HT1080 (cell line): ENCODE results near the gene PALD1. TPM values are rescaled to one million over a fixed set of nuclear protein-coding genes. Genes with fewer than 3 reads are reported as not detected.
"Not testable (repeated sequence)": the region's sequence is repeated elsewhere in the genome, so short reads cannot be mapped to it uniquely, and the experiment has no call there.

Experiments used
- DNase-seq: peaks from one replicate; pipeline ENCODE4 v3.0.0-alpha.2; 2015; ENCODE audit warnings: low read depth
- total RNA-seq: library from RNA; depleted of rRNA; stranded (reverse); fragments of >200 nt; shearing (Covaris generic); gene quantifications from 2 replicates; pipeline ENCODE4 v1.2.3, GENCODE V29; 2014; rRNA removed

Gene PALD1
- total RNA-seq, 1 experiment from 2014 or later: 1.8 TPM

DNA sequence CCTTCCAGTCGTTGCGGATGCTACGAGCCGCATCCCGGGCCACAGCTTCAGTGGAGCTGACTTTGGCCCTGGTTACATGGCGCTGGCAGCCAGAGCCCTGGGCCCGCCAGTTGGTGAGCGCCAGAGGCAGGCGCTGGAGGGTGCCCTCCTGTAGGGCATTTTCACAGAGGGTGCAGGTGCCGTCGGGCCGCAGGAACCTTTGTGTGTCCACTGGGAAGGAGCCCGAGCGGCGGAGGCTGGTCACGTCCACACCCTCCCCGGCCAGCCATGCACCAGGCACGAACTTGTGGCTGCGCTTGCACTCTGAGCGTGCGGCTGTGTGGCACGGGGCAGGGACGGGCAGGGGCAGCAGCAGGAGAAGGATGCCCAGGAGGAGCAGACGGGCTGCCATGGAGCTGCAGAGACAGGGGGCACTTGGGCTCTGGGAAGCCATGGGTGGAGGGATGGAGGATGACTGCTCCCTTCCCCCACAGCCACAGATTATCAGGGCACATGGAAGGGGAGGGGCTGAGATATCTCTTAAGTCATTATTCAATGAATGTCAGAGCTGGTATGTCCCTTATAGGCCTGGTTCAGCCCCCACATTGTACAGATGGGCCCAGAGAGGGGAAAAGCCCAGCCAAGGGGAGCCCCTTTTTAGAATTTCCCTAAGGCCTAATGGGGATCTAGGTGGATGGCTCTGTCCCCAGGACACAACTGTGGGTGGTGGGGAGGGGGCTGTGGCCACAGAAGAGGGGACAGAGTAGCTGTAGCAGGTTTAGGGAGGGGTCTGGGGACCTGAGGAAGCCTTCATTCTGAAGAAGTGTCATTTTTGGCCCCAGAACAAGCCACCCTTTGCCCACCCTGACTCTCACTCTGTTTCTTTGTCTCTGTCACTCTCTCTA lies 122.2 kb downstream of the PALD1 start:
- DNase-seq: no peak

DNA sequence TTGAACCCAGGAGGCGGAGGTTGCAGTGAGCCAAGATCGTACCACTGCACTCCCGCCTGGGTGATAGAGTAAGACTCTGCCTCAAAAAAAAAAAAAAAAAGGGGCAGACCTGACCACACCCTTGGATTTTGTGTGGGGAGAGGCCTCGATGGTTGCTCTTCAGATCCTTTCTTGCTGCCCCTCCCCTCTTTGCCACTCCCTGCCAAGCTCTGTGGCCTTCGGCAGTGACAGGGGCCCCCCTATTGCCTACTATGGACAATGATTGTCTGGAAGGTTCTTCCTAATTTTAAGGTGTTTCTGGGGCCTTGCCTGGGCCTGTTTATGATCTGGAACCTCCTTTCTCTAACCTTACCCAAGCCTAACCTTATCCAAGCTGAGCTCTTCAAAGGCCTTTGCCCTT lies 123.2 kb downstream of the PALD1 start:
- DNase-seq: no peak

DNA sequence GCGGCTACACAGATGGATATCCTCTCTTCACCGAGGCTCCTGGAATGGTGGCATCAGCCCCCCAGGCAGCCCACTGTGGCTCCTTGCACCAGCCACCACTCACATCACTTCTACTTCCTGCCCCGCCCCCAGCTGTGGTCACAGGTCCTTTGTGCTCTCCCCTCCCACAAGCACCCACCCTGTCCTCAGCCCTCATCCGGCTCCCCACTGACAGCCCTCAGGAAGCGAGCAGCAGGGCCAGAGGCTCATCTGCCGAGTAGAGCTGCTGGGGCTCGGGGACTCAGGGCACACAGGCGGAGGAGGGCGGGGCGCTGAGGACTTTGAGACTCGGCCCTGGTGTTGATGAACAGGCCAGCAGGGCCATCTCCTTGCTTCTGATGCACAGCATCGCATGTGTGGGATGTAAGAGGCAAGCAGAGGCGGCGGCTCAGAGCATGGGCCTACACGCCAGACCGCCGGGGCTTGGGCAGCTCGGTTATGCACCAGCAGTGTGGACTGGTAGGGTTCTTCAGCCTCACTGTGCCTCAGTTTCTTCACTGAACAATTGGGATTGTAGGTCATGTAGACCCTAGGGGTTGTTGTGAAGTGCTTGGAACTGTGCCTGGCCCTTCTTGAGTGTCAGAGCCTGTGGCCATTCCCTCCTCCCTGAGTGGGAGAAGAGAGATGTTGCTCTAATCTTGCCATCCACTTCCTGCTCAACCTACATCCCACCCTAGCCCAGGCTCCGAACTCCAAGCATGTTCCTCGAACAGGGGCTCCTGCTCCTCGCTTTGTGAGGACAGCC lies 124.3 kb downstream of the PALD1 start, which contains the start of gene PRF1:
Gene PRF1, minus strand, starts transcription at position 77 of the 784 bp plus-strand sequence. CDS start 1,839 bp downstream, outside the sequence.
- no peak for DNase-seq

DNA sequence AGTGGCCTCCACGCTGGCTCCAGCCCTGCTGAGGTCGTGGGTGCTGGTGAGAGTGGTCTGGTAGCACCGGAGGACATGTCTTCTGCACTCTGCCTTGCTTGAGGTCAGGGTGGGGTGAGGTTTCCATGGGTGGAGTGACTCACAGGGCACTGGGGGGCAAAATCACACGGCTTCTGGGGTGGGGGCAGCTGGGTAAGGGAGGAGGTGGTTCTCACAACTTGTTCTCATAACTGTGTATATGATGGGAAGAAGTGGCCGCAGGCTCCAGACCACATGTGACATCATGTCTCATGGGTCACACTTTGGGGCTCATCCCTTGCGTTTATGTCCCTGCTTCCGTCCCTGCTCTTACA lies 124.9 kb downstream of the PALD1 start:
- DNase-seq: no peak

DNA sequence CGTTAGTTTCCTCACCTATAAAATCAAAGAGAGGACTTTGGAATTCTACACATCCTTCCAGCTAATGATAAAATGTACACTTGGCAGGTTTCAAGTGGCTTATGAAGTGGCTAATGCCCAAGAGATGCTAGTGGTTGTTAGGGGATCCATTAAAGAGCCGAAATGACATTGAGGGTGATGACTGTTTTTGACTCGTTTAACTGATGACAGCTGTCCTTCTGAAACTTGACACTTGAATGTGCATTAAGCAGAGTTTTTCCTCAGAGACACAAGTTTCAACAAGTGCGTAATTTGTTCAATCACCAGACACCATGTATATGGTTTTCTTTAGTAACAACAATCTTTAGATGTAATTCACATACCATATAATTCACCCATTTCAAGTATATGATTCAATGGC lies 125.5 kb downstream of the PALD1 start:
- DNase-seq: no peak

DNA sequence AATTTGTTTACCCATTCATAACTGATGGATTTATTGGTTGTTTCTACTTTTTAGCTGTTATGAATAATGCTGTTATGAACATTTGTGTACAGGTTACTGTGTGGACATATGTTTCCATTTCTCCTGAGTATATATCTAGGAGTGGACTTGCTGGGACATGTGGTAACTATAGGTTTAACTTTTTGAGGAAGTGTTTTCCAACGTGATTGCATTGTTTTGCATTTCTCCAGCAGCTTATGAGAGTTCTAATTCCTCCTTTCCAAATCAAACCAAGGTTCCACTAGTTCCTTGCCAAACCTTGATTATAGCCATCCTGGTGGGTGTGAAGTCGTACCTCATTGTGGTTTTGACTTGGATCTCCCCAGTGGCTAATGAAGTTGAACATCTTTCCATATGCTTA lies 126.6 kb downstream of the PALD1 start:
- no peak for DNase-seq

DNA sequence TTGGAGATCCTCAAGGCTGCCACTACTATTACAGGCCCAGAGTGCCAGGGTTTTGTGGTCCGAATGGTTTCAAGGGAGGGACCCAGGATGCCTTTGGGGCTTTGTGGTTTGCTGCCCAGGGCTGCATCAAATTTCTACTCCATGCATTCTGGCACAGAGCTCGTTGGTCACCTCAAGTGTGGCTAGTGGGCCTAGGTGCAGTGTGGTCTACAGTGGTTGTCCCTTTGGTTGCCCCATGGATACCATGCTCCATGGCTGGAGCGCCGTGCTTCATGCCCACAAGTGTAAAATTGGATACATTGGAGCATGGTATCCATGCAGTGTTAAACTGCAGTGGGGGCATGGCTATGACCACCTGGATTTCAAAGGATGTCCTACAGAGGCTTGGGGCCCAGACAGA lies 129.4 kb downstream of the PALD1 start:
- DNase-seq: no peak

DNA sequence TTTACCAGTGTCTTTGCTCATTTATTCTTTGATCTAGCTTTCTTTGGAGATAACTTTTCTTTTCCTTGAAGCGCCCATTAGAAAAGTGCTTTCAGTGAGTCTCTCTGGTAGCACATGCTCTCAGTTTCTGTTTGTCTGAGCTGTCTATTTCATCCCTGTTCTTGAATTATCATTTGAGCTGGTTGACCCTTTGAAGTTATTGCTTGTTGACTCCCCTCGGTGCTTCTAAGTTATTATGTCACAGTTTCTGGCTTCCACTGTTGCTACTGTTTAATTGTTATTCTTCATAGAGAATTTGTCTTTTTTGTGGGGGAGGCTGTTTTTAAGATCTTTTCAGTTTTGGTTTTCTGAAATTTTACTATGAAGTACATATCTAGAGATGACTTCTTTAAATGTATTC lies 135.4 kb downstream of the PALD1 start:
- DNase-seq: no peak

DNA sequence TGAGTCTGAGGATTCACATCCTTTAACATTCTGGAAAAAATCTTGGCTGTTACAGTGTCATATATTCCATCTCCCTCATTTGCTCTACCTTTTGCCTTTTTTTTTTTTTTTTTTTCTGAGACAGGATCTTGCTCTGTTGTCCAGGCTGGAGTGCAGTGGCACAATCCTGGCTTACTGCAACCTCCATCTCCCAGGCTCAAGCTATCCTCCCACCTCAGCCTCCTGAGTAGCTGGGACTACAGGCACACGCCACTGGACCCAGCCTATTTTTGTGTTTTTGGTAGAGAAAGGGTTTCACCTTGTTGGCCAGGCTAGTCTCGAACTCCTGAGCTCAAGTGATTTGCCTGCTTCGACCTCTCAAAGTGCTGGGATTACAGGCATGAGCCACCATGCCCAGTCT lies 135.8 kb downstream of the PALD1 start:
- DNase-seq: not testable (repeated sequence)

DNA sequence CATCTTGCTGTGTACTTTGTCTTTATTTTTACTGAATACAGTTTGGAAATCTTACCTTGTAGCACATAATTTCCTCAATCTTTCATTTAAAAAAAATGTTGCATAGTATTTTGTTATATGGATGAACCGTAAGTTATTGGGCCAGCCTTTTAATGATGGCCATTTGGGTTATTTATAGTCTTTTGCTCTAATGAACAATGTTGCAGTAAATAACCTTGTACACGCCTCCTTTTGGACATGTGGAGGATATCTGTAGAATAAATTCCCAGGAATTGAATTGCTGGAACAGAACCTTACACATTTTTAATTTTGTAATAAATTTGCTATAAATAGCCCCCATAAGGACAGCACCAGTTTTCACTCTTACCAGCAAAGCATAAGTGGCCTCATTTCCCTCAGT lies 136.6 kb downstream of the PALD1 start:
- DNase-seq: no peak

DNA sequence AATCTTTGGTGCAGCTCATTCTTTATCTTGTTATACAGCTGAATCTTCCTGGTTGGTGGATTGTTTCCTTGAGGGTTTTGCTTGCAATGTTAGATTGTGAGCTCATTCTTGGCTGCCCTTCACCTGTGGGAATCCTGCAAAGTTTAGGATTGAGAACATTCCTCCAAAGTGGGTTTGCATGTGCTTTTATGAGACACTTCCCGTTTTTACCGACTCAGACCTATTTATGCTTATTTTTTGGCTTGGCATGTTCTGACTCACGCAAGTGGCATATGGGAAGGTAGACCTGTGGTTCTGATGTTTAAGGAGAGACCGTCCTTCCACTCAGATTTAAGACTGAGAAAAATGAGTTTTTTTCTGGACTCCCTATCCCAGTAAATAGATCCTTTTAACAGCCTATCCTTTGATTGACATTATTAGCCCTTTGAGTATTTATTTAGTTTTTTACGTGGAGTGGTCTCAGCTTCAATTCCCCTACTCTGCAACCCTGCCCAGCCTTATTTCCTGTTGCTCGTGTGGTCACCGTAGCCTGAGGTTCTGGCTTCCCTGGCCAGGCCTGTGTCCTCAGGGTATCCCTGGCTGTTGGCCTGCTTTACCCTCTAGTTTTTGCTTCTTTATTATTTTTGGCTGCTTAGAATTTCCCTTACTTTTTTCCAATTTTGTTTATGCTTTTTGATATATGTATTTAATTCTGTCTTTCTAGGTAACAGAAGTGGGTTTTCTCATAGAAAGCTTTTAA lies 137.4 kb downstream of the PALD1 start:
- peak; percentile 74 for DNase-seq

DNA sequence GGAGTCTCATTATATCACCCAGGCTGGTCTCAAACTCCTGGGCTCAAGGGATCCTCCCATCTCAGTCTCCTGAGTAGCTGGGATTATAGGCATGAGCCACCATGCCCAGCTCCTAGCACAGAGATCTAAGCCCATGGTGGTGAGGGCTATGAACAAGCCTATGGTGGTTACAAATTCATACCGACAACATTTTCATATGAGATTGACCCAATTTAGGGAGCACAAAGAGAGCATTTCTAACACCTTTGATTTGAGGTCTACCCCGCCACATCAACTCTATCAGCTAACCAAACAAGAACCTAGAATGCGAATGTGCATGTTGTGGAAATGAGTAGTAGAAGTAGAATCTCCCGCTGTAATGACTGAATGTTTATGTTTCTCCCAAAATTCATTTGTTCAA lies 138.2 kb downstream of the PALD1 start:
- no peak for DNase-seq

Other genes starting within 250 kb of the PALD1 start
- gene PPA1, start 245.3 kb upstream of the PALD1 start, total RNA-seq: 274 and 289 TPM in 2 replicates
- not detected in 2 replicates for gene NPFFR1, start 194.8 kb upstream of the PALD1 start, total RNA-seq
- 29.2 and 40.4 TPM in 2 replicates for gene LRRC20, start 96.1 kb upstream of the PALD1 start, total RNA-seq
- gene EIF4EBP2, start 74.6 kb upstream of the PALD1 start, total RNA-seq: 16.2 and 24.2 TPM in 2 replicates
- gene NODAL, start 37.1 kb upstream of the PALD1 start, total RNA-seq: 0.37 TPM in 1 of 2 replicates, not detected in the other
- not detected in 2 replicates for gene PRF1, start 124.0 kb downstream of the PALD1 start, total RNA-seq
- gene ADAMTS14, start 193.7 kb downstream of the PALD1 start, total RNA-seq: under 0.01 TPM in 1 of 2 replicates, not detected in the other